ENCODE results near the gene LRPAP1.
"Not testable (repeated sequence)": the region's sequence is repeated elsewhere in the genome, so short reads cannot be mapped to it uniquely, and the experiment has no call there.

The LRPAP1 gene

GRCh38 chr4:3550792-3551325 is 18.6 kb upstream of the LRPAP1 start:
- H4K91ac ChIP-seq (ENCODE audit: low read depth, low read length); H3K27me3 ChIP-seq (ENCODE audit: insufficient read depth, low read length); H3K4me1 ChIP-seq (ENCODE audit: control insufficient read depth in 1 of 2, insufficient read depth in 2 of 2, low read length in 2 of 2); H2AFZ ChIP-seq (ENCODE audit: insufficient read depth, low read length, poor library complexity); H3K36me3 ChIP-seq (ENCODE audit: control insufficient read depth in 1 of 2, insufficient read depth in 2 of 2, low read length in 2 of 2); H2BK5ac ChIP-seq (ENCODE audit: low read depth, low read length, poor library complexity); H3K27ac ChIP-seq (ENCODE audit: low read depth, low read length); H3K9me3 ChIP-seq (ENCODE audit: insufficient read depth, low read depth, low read length); H3K79me2 ChIP-seq (ENCODE audit: control insufficient read depth, insufficient read depth, low read length, poor library complexity); DNase-seq; H3K14ac ChIP-seq (ENCODE audit: low read length); H3K23ac ChIP-seq (ENCODE audit: low read length); H2BK12ac ChIP-seq (ENCODE audit: low read length); H2AK5ac ChIP-seq (ENCODE audit: low read length); H3K4ac ChIP-seq (ENCODE audit: low read depth, low read length); H3K79me1 ChIP-seq (ENCODE audit: low read length); H3K18ac ChIP-seq (ENCODE audit: low read length); H4K12ac ChIP-seq (ENCODE audit: low read depth, low read length); H3K4me3 ChIP-seq (ENCODE audit: low read depth, low read length); H4K8ac ChIP-seq (ENCODE audit: low read depth, low read length); H3K4me2 ChIP-seq (ENCODE audit: low read length); H3K9ac ChIP-seq (ENCODE audit: low read length); H2BK120ac ChIP-seq (ENCODE audit: insufficient read depth, low read length, poor library complexity): not testable (repeated sequence)
- WGBS (ENCODE audit: extremely low coverage, insufficient coverage, insufficient read length) = no CpG with 5 or more reads among the region's 12 CpGs

GRCh38 chr4:3550041-3550440 is 17.8 kb upstream of the LRPAP1 start:
- H2BK5ac ChIP-seq (ENCODE audit: low read depth, low read length, poor library complexity); H2BK120ac ChIP-seq (ENCODE audit: insufficient read depth, low read length, poor library complexity); H3K9me3 ChIP-seq (ENCODE audit: insufficient read depth, low read depth, low read length); H3K27ac ChIP-seq (ENCODE audit: low read depth, low read length); H4K91ac ChIP-seq (ENCODE audit: low read depth, low read length); H3K4ac ChIP-seq (ENCODE audit: low read depth, low read length); H3K79me2 ChIP-seq (ENCODE audit: control insufficient read depth, insufficient read depth, low read length, poor library complexity); H3K4me3 ChIP-seq (ENCODE audit: low read depth, low read length); H3K27me3 ChIP-seq (ENCODE audit: insufficient read depth, low read length); H2AK5ac ChIP-seq (ENCODE audit: low read length); DNase-seq; H3K4me2 ChIP-seq (ENCODE audit: low read length); H3K36me3 ChIP-seq (ENCODE audit: control insufficient read depth in 1 of 2, insufficient read depth in 2 of 2, low read length in 2 of 2); H2AFZ ChIP-seq (ENCODE audit: insufficient read depth, low read length, poor library complexity); H3K14ac ChIP-seq (ENCODE audit: low read length); H3K79me1 ChIP-seq (ENCODE audit: low read length); H3K9ac ChIP-seq (ENCODE audit: low read length); H4K8ac ChIP-seq (ENCODE audit: low read depth, low read length); H3K23ac ChIP-seq (ENCODE audit: low read length); H3K4me1 ChIP-seq (ENCODE audit: control insufficient read depth in 1 of 2, insufficient read depth in 2 of 2, low read length in 2 of 2); H3K18ac ChIP-seq (ENCODE audit: low read length); H2BK12ac ChIP-seq (ENCODE audit: low read length); H4K12ac ChIP-seq (ENCODE audit: low read depth, low read length): not testable (repeated sequence)
- no CpG with 5 or more reads among the region's 6 CpGs for WGBS (ENCODE audit: extremely low coverage, insufficient coverage, insufficient read length)

- H3K4me3 ChIP-seq (ENCODE audit: low read depth, low read length); H3K36me3 ChIP-seq (ENCODE audit: control insufficient read depth in 1 of 2, insufficient read depth in 2 of 2, low read length in 2 of 2); H4K12ac ChIP-seq (ENCODE audit: low read depth, low read length); H3K4me2 ChIP-seq (ENCODE audit: low read length); H3K23ac ChIP-seq (ENCODE audit: low read length); H3K4ac ChIP-seq (ENCODE audit: low read depth, low read length); H3K79me2 ChIP-seq (ENCODE audit: control insufficient read depth, insufficient read depth, low read length, poor library complexity); H3K79me1 ChIP-seq (ENCODE audit: low read length); H3K9ac ChIP-seq (ENCODE audit: low read length); DNase-seq; H3K27ac ChIP-seq (ENCODE audit: low read depth, low read length); H3K4me1 ChIP-seq (ENCODE audit: control insufficient read depth in 1 of 2, insufficient read depth in 2 of 2, low read length in 2 of 2); H2AFZ ChIP-seq (ENCODE audit: insufficient read depth, low read length, poor library complexity); H2AK5ac ChIP-seq (ENCODE audit: low read length); H2BK5ac ChIP-seq (ENCODE audit: low read depth, low read length, poor library complexity); H3K9me3 ChIP-seq (ENCODE audit: insufficient read depth, low read depth, low read length); H3K18ac ChIP-seq (ENCODE audit: low read length); H4K91ac ChIP-seq (ENCODE audit: low read depth, low read length); H3K27me3 ChIP-seq (ENCODE audit: insufficient read depth, low read length); H3K14ac ChIP-seq (ENCODE audit: low read length); H2BK12ac ChIP-seq (ENCODE audit: low read length); H4K8ac ChIP-seq (ENCODE audit: low read depth, low read length); H2BK120ac ChIP-seq (ENCODE audit: insufficient read depth, low read length, poor library complexity): not testable (repeated sequence)
- no CpG with 5 or more reads among the region's 6 CpGs for WGBS (ENCODE audit: extremely low coverage, insufficient coverage, insufficient read length)
Measured at GRCh38 chr4:3549694-3550001, 17.4 kb upstream of the LRPAP1 start.

DNA sequence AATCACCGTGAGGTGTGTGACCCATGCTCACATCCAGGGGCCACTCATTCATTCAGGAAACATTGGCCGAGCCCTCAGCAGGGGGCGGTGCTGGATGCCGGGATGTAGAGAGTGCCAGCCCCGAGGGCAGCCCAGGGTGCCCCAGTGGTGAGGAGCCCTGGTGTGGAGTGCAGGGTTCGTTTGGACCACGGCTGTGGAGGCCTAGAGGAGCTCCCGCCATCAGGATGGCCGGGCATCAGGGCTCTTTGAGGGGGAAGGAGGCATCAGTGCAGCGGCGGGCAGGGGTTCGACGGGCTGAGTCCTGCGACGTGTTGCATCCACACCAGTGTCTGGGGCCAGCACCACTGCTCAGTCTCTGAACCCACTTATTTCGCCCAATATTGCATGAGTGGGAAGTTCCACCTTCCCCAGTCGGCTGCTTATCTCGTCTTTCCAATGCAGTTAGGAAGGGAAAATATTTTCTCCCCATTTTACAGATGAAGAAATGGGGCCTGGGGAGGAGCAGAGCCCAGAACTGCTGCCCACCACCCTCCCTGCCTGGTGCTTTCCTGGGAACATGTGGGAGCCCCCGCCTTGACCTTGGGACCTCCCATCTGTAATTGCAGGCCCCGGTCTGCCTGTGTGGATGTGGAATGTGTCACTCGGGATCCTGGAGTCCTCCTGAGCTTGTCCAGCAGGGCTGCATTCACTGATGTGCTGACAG is 16.9 kb upstream of the LRPAP1 start:
- not testable (repeated sequence) for H3K18ac ChIP-seq (ENCODE audit: low read length); H2BK12ac ChIP-seq (ENCODE audit: low read length); H3K4me2 ChIP-seq (ENCODE audit: low read length); H4K8ac ChIP-seq (ENCODE audit: low read depth, low read length); H3K14ac ChIP-seq (ENCODE audit: low read length); H2BK5ac ChIP-seq (ENCODE audit: low read depth, low read length, poor library complexity); H3K27me3 ChIP-seq (ENCODE audit: insufficient read depth, low read length); DNase-seq; H3K9ac ChIP-seq (ENCODE audit: low read length); H3K79me1 ChIP-seq (ENCODE audit: low read length); H4K12ac ChIP-seq (ENCODE audit: low read depth, low read length); H4K91ac ChIP-seq (ENCODE audit: low read depth, low read length); H3K36me3 ChIP-seq (ENCODE audit: control insufficient read depth in 1 of 2, insufficient read depth in 2 of 2, low read length in 2 of 2); H2AFZ ChIP-seq (ENCODE audit: insufficient read depth, low read length, poor library complexity); H3K4ac ChIP-seq (ENCODE audit: low read depth, low read length); H3K4me1 ChIP-seq (ENCODE audit: control insufficient read depth in 1 of 2, insufficient read depth in 2 of 2, low read length in 2 of 2); H2AK5ac ChIP-seq (ENCODE audit: low read length); H3K23ac ChIP-seq (ENCODE audit: low read length); H3K27ac ChIP-seq (ENCODE audit: low read depth, low read length); H3K9me3 ChIP-seq (ENCODE audit: insufficient read depth, low read depth, low read length); H3K4me3 ChIP-seq (ENCODE audit: low read depth, low read length); H2BK120ac ChIP-seq (ENCODE audit: insufficient read depth, low read length, poor library complexity); H3K79me2 ChIP-seq (ENCODE audit: control insufficient read depth, insufficient read depth, low read length, poor library complexity)
- WGBS (ENCODE audit: extremely low coverage, insufficient coverage, insufficient read length) = no CpG with 5 or more reads among the region's 21 CpGs

Measured in trophoblast cell (in vitro differentiated cells and primary cell).